Measurements from ENCODE around the gene INSYN1. TPM values are rescaled to one million over a fixed set of nuclear protein-coding genes. Genes with fewer than 3 reads are reported as not detected.

The INSYN1 gene
- polyA plus RNA-seq, 3 donors = not detected

DNA sequence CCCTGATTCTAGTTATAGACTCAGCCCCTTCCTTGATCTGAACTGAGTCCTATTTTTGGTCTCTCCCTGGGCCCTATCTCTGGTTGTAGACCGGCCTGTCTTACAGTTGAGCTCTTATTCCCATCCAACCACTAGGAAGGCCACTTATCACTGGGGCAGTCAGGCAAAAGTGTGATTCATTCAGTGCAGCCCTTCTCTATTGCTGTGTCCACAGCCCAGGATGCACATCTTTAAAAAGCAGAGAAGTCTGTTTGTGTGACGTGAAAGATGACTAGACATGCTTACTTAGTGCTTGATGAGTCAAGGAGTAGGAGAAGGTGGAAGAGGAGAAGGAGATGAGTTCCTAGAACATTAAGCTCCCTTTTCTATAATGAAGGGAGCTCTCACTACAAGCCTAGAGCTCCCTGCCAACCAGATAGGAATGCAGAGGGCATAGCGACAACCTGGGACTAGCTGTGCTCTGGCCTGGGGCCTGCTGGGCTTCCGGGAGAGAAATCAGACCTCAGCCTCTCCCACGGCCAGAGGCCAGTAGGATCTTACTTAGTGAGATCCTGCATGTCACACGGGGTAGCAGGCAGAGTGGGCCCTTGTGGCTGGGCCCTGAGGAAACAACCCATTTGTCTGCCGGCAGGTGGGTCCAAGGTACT, 25.7 kb downstream of the INSYN1 start:
- intact Hi-C loops (cut with micrococcal nuclease) = no loop called here
- Histone ChIP-seq H3K27ac (ENCODE audit: low read depth in 1 of 2, low read length in 2 of 2) (no peak overlapping the region), H3K4me1 (ENCODE audit: control insufficient read depth in 1 of 2, insufficient read depth in 2 of 2, low read length in 2 of 2) (no peaks in the 10 kb centered on the region), H2AFZ (ENCODE audit: insufficient read depth, low read depth, low read length, poor library complexity, severe bottlenecking) (no peak overlapping the region), H3K27me3 (ENCODE audit: control insufficient read depth in 2 of 2, insufficient read depth in 2 of 2, low read length in 2 of 2) (no peaks in the 10 kb centered on the region), H3K4me3 (replicated peaks in 1 of 3; ENCODE audit: low read depth in 2 of 3, low read length in 3 of 3) (no peak overlapping the region), H3K9me3 (replicated peaks in 1 of 2; ENCODE audit: control insufficient read depth in 1 of 2, insufficient read depth in 1 of 2, low read length in 2 of 2) (peaks cover 0 to under 1% of the 10 kb centered on the region in 2 donors), H3K36me3 (replicated peaks in 1 of 2; ENCODE audit: control insufficient read depth in 1 of 2, insufficient read depth in 2 of 2, low read length in 2 of 2) (no peaks in the 10 kb centered on the region), H3K79me2 (ENCODE audit: insufficient read depth, low read length) (no peaks in the 10 kb centered on the region), H4K20me1 (ENCODE audit: insufficient read depth, low read length) (no peaks in the 10 kb centered on the region), H3K4me2 (replicated peaks; ENCODE audit: extremely low read depth, low read length, poor library complexity, severe bottlenecking) (no peak overlapping the region), H3K9ac (ENCODE audit: insufficient read depth, low read length, poor library complexity, severe bottlenecking) (no peak overlapping the region)
- 97% methylated on average over 4 of the region's 7 CpGs for WGBS (ENCODE audit: insufficient coverage)
- no peak for DNase-seq
- no peaks in the 10 kb centered on the region for H3K36me3 Mint-ChIP-seq
- H3K9me3 Mint-ChIP-seq = peaks cover 0 to 12% (median 8%) of the 10 kb centered on the region in 7 donors
- no peak for TF ChIP-seq CTCF (IDR thresholded peaks at IDR 0.05)
- no peak overlapping the region for H3K4me3 Mint-ChIP-seq
- H3K4me1 Mint-ChIP-seq = no peaks in the 10 kb centered on the region
- no peak overlapping the region for H3K27ac Mint-ChIP-seq
- peaks cover 10 to 14% (median 11%) of the 10 kb centered on the region in 3 donors for H3K27me3 Mint-ChIP-seq (ENCODE audit: low read depth in 3 of 3)

GRCh38 chr15:73724212-73724611, 28.9 kb downstream of the INSYN1 start:
- no peaks in the 10 kb centered on the region for H3K27me3 ChIP-seq (ENCODE audit: control insufficient read depth in 2 of 2, insufficient read depth in 2 of 2, low read length in 2 of 2)
- no peak for TF ChIP-seq CTCF (IDR thresholded peaks at IDR 0.05)
- no peaks in the 10 kb centered on the region for H3K9me3 Mint-ChIP-seq
- no peak overlapping the region for H3K4me3 Mint-ChIP-seq
- no peak overlapping the region for H3K4me2 ChIP-seq (replicated peaks; ENCODE audit: extremely low read depth, low read length, poor library complexity, severe bottlenecking)
- no peak overlapping the region for H3K27ac ChIP-seq (ENCODE audit: low read depth in 1 of 2, low read length in 2 of 2)
- H4K20me1 ChIP-seq (ENCODE audit: insufficient read depth, low read length) = no peaks in the 10 kb centered on the region
- H3K36me3 ChIP-seq (replicated peaks in 1 of 2; ENCODE audit: control insufficient read depth in 1 of 2, insufficient read depth in 2 of 2, low read length in 2 of 2) = no peaks in the 10 kb centered on the region
- H3K79me2 ChIP-seq (ENCODE audit: insufficient read depth, low read length) = no peaks in the 10 kb centered on the region
- H2AFZ ChIP-seq (ENCODE audit: insufficient read depth, low read depth, low read length, poor library complexity, severe bottlenecking) = no peak overlapping the region
- H3K4me1 Mint-ChIP-seq = peaks cover 5% of the 10 kb centered on the region
- H3K9ac ChIP-seq (ENCODE audit: insufficient read depth, low read length, poor library complexity, severe bottlenecking) = no peak overlapping the region
- peak overlapping the region in 1 of 7 donors; percentile 19 for H3K27ac Mint-ChIP-seq
- intact Hi-C loops (cut with micrococcal nuclease) = loop anchor here in 1 of 2 donors (1.0 kb wide), 1 partner anchor 10 kb away; no protein-coding TSS in a partner anchor
- H3K4me1 ChIP-seq (ENCODE audit: control insufficient read depth in 1 of 2, insufficient read depth in 2 of 2, low read length in 2 of 2) = no peaks in the 10 kb centered on the region
- H3K27me3 Mint-ChIP-seq (ENCODE audit: low read depth in 3 of 3) = peaks cover 14 to 18% (median 16%) of the 10 kb centered on the region in 3 donors
- DNase-seq = no peak
- WGBS (ENCODE audit: insufficient coverage) = 0% methylated on average over 2 of the region's 3 CpGs
- H3K4me3 ChIP-seq (replicated peaks in 1 of 3; ENCODE audit: low read depth in 2 of 3, low read length in 3 of 3) = no peak overlapping the region
- H3K9me3 ChIP-seq (replicated peaks in 1 of 2; ENCODE audit: control insufficient read depth in 1 of 2, insufficient read depth in 1 of 2, low read length in 2 of 2) = no peaks in the 10 kb centered on the region
- H3K36me3 Mint-ChIP-seq = no peaks in the 10 kb centered on the region
